Testis (tissue), 3 donors: ENCODE measurements around the gene FBXL14. TPM values are rescaled to one million over a fixed set of nuclear protein-coding genes. Genes with fewer than 3 reads are reported as not detected.

ENCODE experiments used
- DNase-seq: peaks from one replicate; pipeline ENCODE4 v3.0.0-alpha.2; 2019
- H3K27ac ChIP-seq, 2 donors: fragments of 200-600 bp; sonication (generic); one replicate each; pipeline ENCODE4 v1.5.1; 2019
- H3K27me3 ChIP-seq: fragments of 200-600 bp; sonication (generic); one replicate; pipeline ENCODE4 v1.5.1; 2019
- H3K36me3 ChIP-seq: fragments of 200-600 bp; sonication (generic); one replicate; pipeline ENCODE4 v1.5.1; 2017; ENCODE audit warnings: low read depth; ENCODE audit errors: missing control alignments
- H3K4me1 ChIP-seq: fragments of 200-600 bp; sonication (generic); one replicate; pipeline ENCODE4 v1.5.1; 2019
- H3K4me3 ChIP-seq, 2 donors: fragments of 200-600 bp; sonication (generic); one replicate each; pipeline ENCODE4 v1.5.1; 2017 to 2019
- H3K9me3 ChIP-seq: fragments of 200-600 bp; sonication (generic); one replicate; pipeline ENCODE4 v1.5.1; 2017
- POLR2A ChIP-seq: fragments of 450-650 bp; IDR thresholded peaks from one replicate; pipeline ENCODE4 v1.6.1; 2017; ENCODE audit warnings: antibody characterized with exemption, mild to moderate bottlenecking, moderate library complexity
- WGBS, 2 donors: methylation state at CpG; one replicate each; pipeline ENCODE4 v1.1.5; 2018; 5-methylcytosine and 5-hydroxymethylcytosine counted together
- intact Hi-C: fragments of 100-400 bp; cut with DNase I; formaldehyde crosslinking; loops from one replicate; pipeline ENCODE4 v1.15.1; 2023; ENCODE audit warnings: low total_unique reads
- polyA plus RNA-seq: library from polyadenylated mRNA; stranded (reverse); fragments of 350-450 nt; fragmentation: Illumina TruSeq; extraction: RNeasy Lipid Tissue Mini Kit (QIAGEN cat#74804); gene quantifications from one replicate; pipeline ENCODE4 v1.2.3, GENCODE V29; 2014; ENCODE audit warnings: low read depth, low replicate concordance; ENCODE audit not compliant: insufficient read depth
- total RNA-seq, 2 donors: library from RNA; depleted of rRNA; stranded (reverse); fragments of >200 nt; gene quantifications; one replicate each; pipeline ENCODE4 v1.2.3, GENCODE V29; 2016
- TF ChIP-seq, protein P1 (sequence below), 3 experiments: fragments of 450-650 bp in 2 of 3; fragments of 200-600 bp in 1 of 3; sonication (generic) in 1 of 3; IDR thresholded peaks; one replicate each; pipeline ENCODE4 v1.5.1; 2016 to 2019; ENCODE audit warnings: antibody characterized with exemption in 3 of 3, mild to moderate bottlenecking in 2 of 3, moderate library complexity in 1 of 3

The FBXL14 gene
- total and polyA plus RNA-seq, 3 donors from 2014 or later = 39.5 to 50.2 (median 45.8) TPM

DNA sequence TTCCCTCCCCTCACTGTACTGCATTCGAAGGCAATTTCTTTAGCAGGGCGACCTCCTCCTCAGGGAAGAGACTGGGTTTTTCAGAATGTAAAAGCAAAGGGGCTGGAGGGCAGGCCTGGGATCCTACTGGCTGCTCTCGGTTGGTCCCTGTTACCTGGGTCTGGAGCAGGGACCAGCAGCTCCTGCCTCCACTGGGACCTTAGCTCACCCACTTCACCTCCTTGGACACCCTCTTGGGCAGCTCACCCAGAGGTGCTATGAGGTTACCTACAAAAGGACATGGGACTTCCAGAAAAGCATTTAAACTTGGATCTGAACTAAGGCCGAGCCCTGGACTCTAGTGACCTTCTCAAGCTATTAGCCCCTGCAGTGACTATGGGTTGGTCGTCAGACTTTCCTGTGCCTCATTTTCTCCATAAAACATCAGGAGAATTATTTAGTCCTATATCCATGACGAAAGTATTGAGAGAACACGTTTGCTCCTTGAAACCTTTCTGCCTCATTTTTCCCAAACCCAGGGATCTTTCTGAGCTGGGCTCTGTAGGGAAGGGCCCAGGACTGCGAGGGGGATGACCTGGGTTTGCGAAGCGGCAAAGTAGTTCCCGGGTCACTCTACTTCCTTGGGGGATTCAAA lies 65.0 kb downstream of the FBXL14 start:
- intact Hi-C loops = no loop called here
- TF ChIP-seq, protein P1, sequence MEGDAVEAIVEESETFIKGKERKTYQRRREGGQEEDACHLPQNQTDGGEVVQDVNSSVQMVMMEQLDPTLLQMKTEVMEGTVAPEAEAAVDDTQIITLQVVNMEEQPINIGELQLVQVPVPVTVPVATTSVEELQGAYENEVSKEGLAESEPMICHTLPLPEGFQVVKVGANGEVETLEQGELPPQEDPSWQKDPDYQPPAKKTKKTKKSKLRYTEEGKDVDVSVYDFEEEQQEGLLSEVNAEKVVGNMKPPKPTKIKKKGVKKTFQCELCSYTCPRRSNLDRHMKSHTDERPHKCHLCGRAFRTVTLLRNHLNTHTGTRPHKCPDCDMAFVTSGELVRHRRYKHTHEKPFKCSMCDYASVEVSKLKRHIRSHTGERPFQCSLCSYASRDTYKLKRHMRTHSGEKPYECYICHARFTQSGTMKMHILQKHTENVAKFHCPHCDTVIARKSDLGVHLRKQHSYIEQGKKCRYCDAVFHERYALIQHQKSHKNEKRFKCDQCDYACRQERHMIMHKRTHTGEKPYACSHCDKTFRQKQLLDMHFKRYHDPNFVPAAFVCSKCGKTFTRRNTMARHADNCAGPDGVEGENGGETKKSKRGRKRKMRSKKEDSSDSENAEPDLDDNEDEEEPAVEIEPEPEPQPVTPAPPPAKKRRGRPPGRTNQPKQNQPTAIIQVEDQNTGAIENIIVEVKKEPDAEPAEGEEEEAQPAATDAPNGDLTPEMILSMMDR (IDR thresholded peaks at IDR 0.05) = no peak
- no peak for TF ChIP-seq POLR2A
- 52% methylated on average over 11 of the region's 11 CpGs for WGBS, 2 donors
- Histone ChIP-seq H3K36me3 (no peaks in the 10 kb centered on the region), H3K27ac (peak overlapping the region in 1 of 2 donors; percentile 15), H3K27me3 (no peaks in the 10 kb centered on the region), H3K4me1 (no peaks in the 10 kb centered on the region), H3K4me3 (peak overlapping the region; percentile 42 to 52), H3K9me3 (no peaks in the 10 kb centered on the region)
- DNase-seq = no peak

DNA sequence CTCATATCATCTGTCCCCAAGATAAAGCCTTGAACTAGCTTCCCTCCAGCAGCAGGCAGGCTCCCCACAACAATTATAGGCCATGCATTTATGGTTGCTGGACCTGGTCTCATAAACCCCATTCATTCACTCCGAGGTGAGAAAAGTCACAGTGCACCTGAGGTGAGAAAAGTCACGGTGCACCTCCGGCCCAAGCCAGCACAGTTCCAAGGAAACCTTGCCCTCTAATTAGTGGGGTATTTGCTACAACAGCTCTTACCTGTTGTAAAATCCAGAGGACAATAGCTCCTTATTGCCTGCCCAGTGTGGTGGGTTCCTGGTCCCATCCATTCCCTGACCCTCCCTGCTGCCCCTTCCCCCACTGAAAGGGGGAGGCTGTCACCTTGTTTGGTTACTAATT lies 65.6 kb downstream of the FBXL14 start:
- 61 to 80% methylated on average over 3 of the region's 3 CpGs for WGBS, 2 donors
- intact Hi-C loops = no loop called here
- H3K36me3 ChIP-seq = no peaks in the 10 kb centered on the region
- no peak overlapping the region for H3K4me3 ChIP-seq
- H3K9me3 ChIP-seq = no peaks in the 10 kb centered on the region
- no peaks in the 10 kb centered on the region for H3K4me1 ChIP-seq
- TF ChIP-seq, protein P1 (IDR thresholded peaks at IDR 0.05) = no peak
- TF ChIP-seq POLR2A = no peak
- DNase-seq = no peak
- H3K27ac ChIP-seq = no peak overlapping the region
- no peaks in the 10 kb centered on the region for H3K27me3 ChIP-seq

DNA sequence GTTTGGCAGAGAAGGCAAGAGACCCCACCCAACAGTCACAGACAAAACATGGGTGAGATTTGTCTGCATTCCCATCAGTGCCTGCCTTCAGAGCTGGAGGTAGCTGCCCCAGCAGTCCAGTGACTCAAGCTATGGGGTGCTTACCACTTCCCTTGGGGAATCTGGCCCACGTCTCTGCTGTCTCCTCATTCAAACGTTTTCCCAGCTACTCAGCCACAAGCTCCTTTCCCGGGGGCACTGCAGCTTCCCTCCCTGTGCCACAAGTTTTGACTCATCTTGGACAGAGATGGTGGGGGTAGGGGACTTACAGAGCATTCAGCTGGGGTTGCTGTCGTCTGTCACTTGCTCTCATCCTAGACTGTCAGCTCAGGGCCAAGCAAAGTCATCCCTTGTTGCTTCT lies 66.6 kb downstream of the FBXL14 start:
- no peaks in the 10 kb centered on the region for H3K9me3 ChIP-seq
- no peak overlapping the region for H3K27ac ChIP-seq
- H3K4me1 ChIP-seq = no peaks in the 10 kb centered on the region
- no peak overlapping the region for H3K4me3 ChIP-seq
- intact Hi-C loops = no loop called here
- DNase-seq = no peak
- H3K36me3 ChIP-seq = no peaks in the 10 kb centered on the region
- no peaks in the 10 kb centered on the region for H3K27me3 ChIP-seq
- WGBS, 2 donors = 69 to 73% methylated on average over 4 of the region's 4 CpGs
- no peak for TF ChIP-seq POLR2A
- TF ChIP-seq, protein P1 (IDR thresholded peaks at IDR 0.05) = no peak

DNA sequence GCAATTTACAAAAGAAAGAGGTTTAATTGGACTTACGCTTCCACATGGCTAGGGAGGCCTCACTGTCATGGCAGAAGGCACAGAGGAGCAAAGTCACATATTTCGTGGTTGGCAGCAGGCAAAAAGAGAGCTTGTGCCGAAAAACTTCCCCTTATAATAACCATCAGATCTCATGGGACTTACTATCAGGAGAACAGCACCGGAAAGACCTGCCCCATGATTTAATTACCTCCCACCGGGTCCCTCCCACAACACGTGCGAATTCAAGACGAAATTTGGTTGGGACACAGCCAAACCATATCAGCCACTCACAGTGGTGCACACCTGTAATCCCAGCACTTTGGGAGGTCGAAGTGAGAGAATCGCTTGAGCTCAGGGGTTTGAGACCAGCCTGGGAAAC lies 68.5 kb downstream of the FBXL14 start:
- H3K4me1 ChIP-seq = no peaks in the 10 kb centered on the region
- no peak for DNase-seq
- intact Hi-C loops = no loop called here
- no peaks in the 10 kb centered on the region for H3K9me3 ChIP-seq
- TF ChIP-seq, protein P1 (IDR thresholded peaks at IDR 0.05) = no peak
- TF ChIP-seq POLR2A = no peak
- no peak overlapping the region for H3K27ac ChIP-seq
- WGBS, 2 donors = 81 to 84% methylated on average over 10 of the region's 10 CpGs
- no peak overlapping the region for H3K4me3 ChIP-seq
- no peaks in the 10 kb centered on the region for H3K27me3 ChIP-seq
- no peaks in the 10 kb centered on the region for H3K36me3 ChIP-seq

DNA sequence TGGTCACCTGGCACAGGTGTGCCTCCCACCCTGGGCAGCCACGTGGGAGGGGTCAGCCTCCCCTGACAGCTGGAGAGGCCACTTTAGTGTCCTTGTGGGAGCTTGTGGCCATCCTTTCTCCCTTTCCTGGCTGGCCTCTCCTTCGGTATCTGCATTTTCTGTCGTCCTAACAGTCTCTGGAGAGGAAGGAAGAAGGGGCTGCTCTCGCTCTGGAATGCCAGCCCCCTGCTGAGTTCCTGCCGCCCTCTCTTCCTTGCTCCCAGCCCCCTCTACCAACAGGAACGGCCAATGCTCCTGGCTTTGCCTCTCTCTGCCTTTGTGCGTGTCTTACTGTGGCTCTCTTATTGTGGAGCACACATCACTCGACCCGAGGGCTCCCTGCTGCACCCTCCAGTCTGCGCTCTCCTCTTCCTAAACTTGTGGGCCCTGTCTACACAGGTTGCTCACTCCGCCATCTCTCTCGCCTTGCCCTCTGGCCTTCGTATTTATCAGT lies 70.8 kb downstream of the FBXL14 start:
- Histone ChIP-seq H3K9me3 (no peaks in the 10 kb centered on the region), H3K27me3 (no peaks in the 10 kb centered on the region), H3K4me1 (no peaks in the 10 kb centered on the region), H3K36me3 (no peaks in the 10 kb centered on the region), H3K27ac (no peak overlapping the region), H3K4me3 (no peak overlapping the region)
- intact Hi-C loops = no loop called here
- TF ChIP-seq POLR2A = no peak
- TF ChIP-seq, protein P1 (IDR thresholded peaks at IDR 0.05) = no peak
- no peak for DNase-seq
- WGBS, 2 donors = 69 to 76% methylated on average over 13 of the region's 13 CpGs
